ENCODE data around the gene POGLUT2. TPM values are rescaled to one million over a fixed set of nuclear protein-coding genes. Genes with fewer than 3 reads are reported as not detected.
A peak's percentile ranks its signal among the peaks of the same experiment; 100 is the strongest.

The POGLUT2 gene
- polyA plus RNA-seq, 4 donors, result 0.54 to 13.1 (median 3.6) TPM; not detected in 1

GRCh38 chr13:102816708-102817107 is 17.9 kb upstream of the POGLUT2 start:
- no peak overlapping the region for H3K27ac ChIP-seq (ENCODE audit: low read depth in 1 of 3, low read length in 2 of 3)

DNA sequence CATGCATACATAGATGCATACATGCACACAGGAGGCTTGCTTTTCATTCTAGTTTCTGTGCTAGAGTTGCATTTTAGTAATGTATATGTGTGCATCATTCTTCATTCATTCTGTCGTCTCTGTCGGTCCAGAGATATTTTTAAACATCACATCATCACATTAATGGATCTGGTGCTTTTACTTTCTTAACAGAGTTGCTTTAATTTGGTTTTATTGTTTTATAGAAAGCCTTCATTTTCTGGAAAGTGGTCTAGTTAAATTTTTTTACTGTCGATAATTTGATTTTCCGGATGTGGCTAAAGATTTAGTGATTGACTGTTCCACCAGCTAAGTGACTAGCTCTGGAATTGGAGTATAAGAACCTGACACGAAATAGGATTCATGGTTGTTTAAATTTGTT is 17.0 kb upstream of the POGLUT2 start:
- Histone ChIP-seq H3K4me3 (ENCODE audit: low read depth in 1 of 3, low read length in 3 of 3) (no peak overlapping the region), H3K27ac (ENCODE audit: low read depth in 1 of 3, low read length in 2 of 3) (no peak overlapping the region), H3K36me3 (ENCODE audit: control insufficient read depth in 3 of 3, insufficient read depth in 2 of 3, low read depth in 1 of 3, low read length in 3 of 3) (peaks cover 0 to 1% (median under 1%) of the 10 kb centered on the region in 3 donors), H3K9me3 (ENCODE audit: control insufficient read depth in 2 of 2, insufficient read depth in 1 of 2, low read depth in 1 of 2, low read length in 1 of 2) (peaks cover 0 to 6% of the 10 kb centered on the region in 2 donors), H3K27me3 (ENCODE audit: control insufficient read depth in 3 of 3, insufficient read depth in 3 of 3, low read length in 3 of 3) (no peaks in the 10 kb centered on the region), H3K4me1 (ENCODE audit: control insufficient read depth in 3 of 3, insufficient read depth in 2 of 3, low read depth in 1 of 3, low read length in 2 of 3) (peaks cover 0 to 3% (median 0%) of the 10 kb centered on the region in 3 donors)
- 89 to 97% (median 97%) methylated on average over 5 of the region's 5 CpGs for WGBS, 3 donors
- no peak for DNase-seq
- no peak for FAIRE-seq

More at GRCh38 chr13:102816708-102817107, 17.9 kb upstream of the POGLUT2 start:
- Histone ChIP-seq H3K36me3 (ENCODE audit: control insufficient read depth in 3 of 3, insufficient read depth in 2 of 3, low read depth in 1 of 3, low read length in 3 of 3) (peaks cover 0 to 4% (median 0%) of the 10 kb centered on the region in 3 donors), H3K4me3 (ENCODE audit: low read depth in 1 of 3, low read length in 3 of 3) (no peak overlapping the region), H3K4me1 (ENCODE audit: control insufficient read depth in 3 of 3, insufficient read depth in 2 of 3, low read depth in 1 of 3, low read length in 2 of 3) (peaks cover 0 to 3% (median 0%) of the 10 kb centered on the region in 3 donors), H3K9me3 (ENCODE audit: control insufficient read depth in 2 of 2, insufficient read depth in 1 of 2, low read depth in 1 of 2, low read length in 1 of 2) (peaks cover 0 to 1% of the 10 kb centered on the region in 2 donors), H3K27me3 (ENCODE audit: control insufficient read depth in 3 of 3, insufficient read depth in 3 of 3, low read length in 3 of 3) (no peaks in the 10 kb centered on the region)
- 89 to 95% (median 93%) methylated on average over 4 of the region's 4 CpGs for WGBS, 3 donors
- DNase-seq (no peak), FAIRE-seq (no peak)

- Histone ChIP-seq H3K27ac (ENCODE audit: low read depth in 1 of 3, low read length in 2 of 3) (no peak overlapping the region), H3K4me3 (ENCODE audit: low read depth in 1 of 3, low read length in 3 of 3) (no peak overlapping the region), H3K9me3 (ENCODE audit: control insufficient read depth in 2 of 2, insufficient read depth in 1 of 2, low read depth in 1 of 2, low read length in 1 of 2) (peaks cover 0 to 9% of the 10 kb centered on the region in 2 donors), H3K36me3 (ENCODE audit: control insufficient read depth in 3 of 3, insufficient read depth in 2 of 3, low read depth in 1 of 3, low read length in 3 of 3) (peaks cover 0 to 5% (median 3%) of the 10 kb centered on the region in 3 donors), H3K4me1 (ENCODE audit: control insufficient read depth in 3 of 3, insufficient read depth in 2 of 3, low read depth in 1 of 3, low read length in 2 of 3) (peaks cover 0 to 3% (median 0%) of the 10 kb centered on the region in 3 donors), H3K27me3 (ENCODE audit: control insufficient read depth in 3 of 3, insufficient read depth in 3 of 3, low read length in 3 of 3) (no peaks in the 10 kb centered on the region)
- no peak for DNase-seq
- no peak for FAIRE-seq
- 78 to 86% (median 85%) methylated on average over 6 of the region's 6 CpGs for WGBS, 3 donors
Measured at GRCh38 chr13:102814793-102815192, 16.0 kb upstream of the POGLUT2 start.

- Histone ChIP-seq H3K4me3 (ENCODE audit: low read depth in 1 of 3, low read length in 3 of 3) (no peak overlapping the region), H3K9me3 (ENCODE audit: control insufficient read depth in 2 of 2, insufficient read depth in 1 of 2, low read depth in 1 of 2, low read length in 1 of 2) (peaks cover 0 to 9% of the 10 kb centered on the region in 2 donors), H3K4me1 (ENCODE audit: control insufficient read depth in 3 of 3, insufficient read depth in 2 of 3, low read depth in 1 of 3, low read length in 2 of 3) (peaks cover 0 to 3% (median 0%) of the 10 kb centered on the region in 3 donors), H3K27me3 (ENCODE audit: control insufficient read depth in 3 of 3, insufficient read depth in 3 of 3, low read length in 3 of 3) (no peaks in the 10 kb centered on the region), H3K36me3 (ENCODE audit: control insufficient read depth in 3 of 3, insufficient read depth in 2 of 3, low read depth in 1 of 3, low read length in 3 of 3) (peaks cover 0 to 7% (median 3%) of the 10 kb centered on the region in 3 donors), H3K27ac (ENCODE audit: low read depth in 1 of 3, low read length in 2 of 3) (no peak overlapping the region)
- FAIRE-seq, result no peak
- WGBS, 3 donors, result 80 to 83% (median 81%) methylated on average over 7 of the region's 7 CpGs
- DNase-seq, result no peak
Measured at GRCh38 chr13:102814025-102814607, 15.3 kb upstream of the POGLUT2 start.

- no peak for FAIRE-seq
Measured at GRCh38 chr13:102812611-102813287, 14.0 kb upstream of the POGLUT2 start.

GRCh38 chr13:102807699-102808098 is 8.9 kb upstream of the POGLUT2 start:
- H3K36me3 ChIP-seq (ENCODE audit: control insufficient read depth in 3 of 3, insufficient read depth in 2 of 3, low read depth in 1 of 3, low read length in 3 of 3), result peaks cover 0 to 14% (median 3%) of the 10 kb centered on the region in 3 donors
- no peak overlapping the region for H3K4me3 ChIP-seq (ENCODE audit: low read depth in 1 of 3, low read length in 3 of 3)
- no peak overlapping the region for H3K27ac ChIP-seq (ENCODE audit: low read depth in 1 of 3, low read length in 2 of 3)
- no peaks in the 10 kb centered on the region for H3K27me3 ChIP-seq (ENCODE audit: control insufficient read depth in 3 of 3, insufficient read depth in 3 of 3, low read length in 3 of 3)
- FAIRE-seq, result no peak
- no peak for DNase-seq
- H3K4me1 ChIP-seq (ENCODE audit: control insufficient read depth in 3 of 3, insufficient read depth in 2 of 3, low read depth in 1 of 3, low read length in 2 of 3), result no peaks in the 10 kb centered on the region
- WGBS, 3 donors, result 95 to 98% (median 95%) methylated on average over 3 of the region's 3 CpGs
- H3K9me3 ChIP-seq (ENCODE audit: control insufficient read depth in 2 of 2, insufficient read depth in 1 of 2, low read depth in 1 of 2, low read length in 1 of 2), result peaks cover 0 to 9% of the 10 kb centered on the region in 2 donors

More at GRCh38 chr13:102812611-102813287, 14.0 kb upstream of the POGLUT2 start:
- no peak for DNase-seq
- peaks cover 0 to 9% of the 10 kb centered on the region in 2 donors for H3K9me3 ChIP-seq (ENCODE audit: control insufficient read depth in 2 of 2, insufficient read depth in 1 of 2, low read depth in 1 of 2, low read length in 1 of 2)
- peaks cover 0 to 7% (median 3%) of the 10 kb centered on the region in 3 donors for H3K36me3 ChIP-seq (ENCODE audit: control insufficient read depth in 3 of 3, insufficient read depth in 2 of 3, low read depth in 1 of 3, low read length in 3 of 3)
- H3K4me1 ChIP-seq (ENCODE audit: control insufficient read depth in 3 of 3, insufficient read depth in 2 of 3, low read depth in 1 of 3, low read length in 2 of 3), result peaks cover 0 to 3% (median 0%) of the 10 kb centered on the region in 3 donors
- no peak overlapping the region for H3K27ac ChIP-seq (ENCODE audit: low read depth in 1 of 3, low read length in 2 of 3)
- H3K4me3 ChIP-seq (ENCODE audit: low read depth in 1 of 3, low read length in 3 of 3), result no peak overlapping the region
- H3K27me3 ChIP-seq (ENCODE audit: control insufficient read depth in 3 of 3, insufficient read depth in 3 of 3, low read length in 3 of 3), result no peaks in the 10 kb centered on the region

DNA sequence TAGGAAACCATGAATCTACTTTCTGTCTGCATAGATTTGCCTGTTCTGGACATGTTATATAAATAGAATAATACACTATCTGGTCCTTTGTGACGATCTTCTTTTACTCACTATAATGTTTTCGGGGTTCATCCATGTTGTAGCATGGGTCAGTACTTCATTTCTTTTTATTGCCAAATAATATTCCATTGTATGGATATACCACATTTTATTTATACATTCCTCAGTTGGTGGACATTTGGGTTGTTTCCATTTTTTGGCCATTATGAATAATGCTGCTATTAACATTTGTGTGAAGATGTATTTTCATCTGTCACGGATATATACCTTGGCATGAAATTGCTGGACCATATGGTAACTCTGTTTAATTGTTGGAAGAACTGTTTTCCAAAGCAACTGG is 6.9 kb upstream of the POGLUT2 start:
- H3K27me3 ChIP-seq (ENCODE audit: control insufficient read depth in 3 of 3, insufficient read depth in 3 of 3, low read length in 3 of 3), result no peaks in the 10 kb centered on the region
- no peak overlapping the region for H3K4me3 ChIP-seq (ENCODE audit: low read depth in 1 of 3, low read length in 3 of 3)
- DNase-seq, result no peak
- no peak for FAIRE-seq
- H3K27ac ChIP-seq (ENCODE audit: low read depth in 1 of 3, low read length in 2 of 3), result no peak overlapping the region
- H3K9me3 ChIP-seq (ENCODE audit: control insufficient read depth in 2 of 2, insufficient read depth in 1 of 2, low read depth in 1 of 2, low read length in 1 of 2), result peaks cover 0 to 2% of the 10 kb centered on the region in 2 donors
- peaks cover 0 to 12% (median under 1%) of the 10 kb centered on the region in 3 donors for H3K36me3 ChIP-seq (ENCODE audit: control insufficient read depth in 3 of 3, insufficient read depth in 2 of 3, low read depth in 1 of 3, low read length in 3 of 3)
- peaks cover 0 to 5% (median 0%) of the 10 kb centered on the region in 3 donors for H3K4me1 ChIP-seq (ENCODE audit: control insufficient read depth in 3 of 3, insufficient read depth in 2 of 3, low read depth in 1 of 3, low read length in 2 of 3)
- 97 to 100% (median 97%) methylated on average over 3 of the region's 3 CpGs for WGBS, 3 donors

- Histone ChIP-seq H3K4me1 (ENCODE audit: control insufficient read depth in 3 of 3, insufficient read depth in 2 of 3, low read depth in 1 of 3, low read length in 2 of 3) (peaks cover 0 to 7% (median 0%) of the 10 kb centered on the region in 3 donors), H3K36me3 (ENCODE audit: control insufficient read depth in 3 of 3, insufficient read depth in 2 of 3, low read depth in 1 of 3, low read length in 3 of 3) (peaks cover 0 to 7% (median 0%) of the 10 kb centered on the region in 3 donors), H3K4me3 (ENCODE audit: low read depth in 1 of 3, low read length in 3 of 3) (peak overlapping the region; percentile 76 to 95 (median 87)), H3K27ac (ENCODE audit: low read depth in 1 of 3, low read length in 2 of 3) (peak overlapping the region; percentile 61 to 85 (median 71)), H3K27me3 (ENCODE audit: control insufficient read depth in 3 of 3, insufficient read depth in 3 of 3, low read length in 3 of 3) (no peaks in the 10 kb centered on the region), H3K9me3 (ENCODE audit: control insufficient read depth in 2 of 2, insufficient read depth in 1 of 2, low read depth in 1 of 2, low read length in 1 of 2) (no peaks in the 10 kb centered on the region)
- DNase-seq (peak; percentile 82 to 94), FAIRE-seq (no peak)
- WGBS, 3 donors, result 1 to 2% (median 1%) methylated on average over 65 to 81 of the region's 81 CpGs
Measured at GRCh38 chr13:102800145-102801041, 1.6 kb upstream of the POGLUT2 start.
